ENCODE measurements around the gene UTP4. TPM values are rescaled to one million over a fixed set of nuclear protein-coding genes. Genes with fewer than 3 reads are reported as not detected.

Gene UTP4
- total and polyA plus RNA-seq, 4 experiments from 2014 or later, result 36.9 to 96.5 (median 50.9) TPM

GRCh38 chr16:69115361-69115760 is 17.1 kb upstream of the UTP4 start:
- no peaks in the 10 kb centered on the region for H3K27me3 Mint-ChIP-seq
- Histone ChIP-seq H3K9me3 (ENCODE audit: control insufficient read depth in 1 of 2, low read length in 2 of 2) (no peaks in the 10 kb centered on the region), H3K27me3 (ENCODE audit: insufficient read depth, low read length) (no peaks in the 10 kb centered on the region), H3K4me3 (ENCODE audit: low read length in 2 of 2) (no peak overlapping the region), H3K27ac (ENCODE audit: low read depth, low read length) (no peak overlapping the region), H3K36me3 (ENCODE audit: insufficient read depth, low read length) (peaks cover 49% of the 10 kb centered on the region), H3K4me1 (ENCODE audit: insufficient read depth, low read length) (peaks cover 3% of the 10 kb centered on the region)
- H3K4me3 Mint-ChIP-seq, result no peak overlapping the region
- ChIA-PET POLR2A (ENCODE audit: partially characterized antibody) (no interaction called here), CTCF (ENCODE audit: partially characterized antibody) (interaction anchor here (6.8 kb wide), 1 partner anchor 8 kb away, joined by 54 read pairs; no protein-coding TSS in a partner anchor)
- peaks cover 42 to 59% of the 10 kb centered on the region in 2 donors for H3K36me3 Mint-ChIP-seq
- H3K27ac Mint-ChIP-seq, result peak overlapping the region in 1 of 7 donors; percentile 75
- intact Hi-C loops (cut with micrococcal nuclease), result no loop called here
- no peaks in the 10 kb centered on the region for H3K9me3 Mint-ChIP-seq
- peaks cover 0 to 10% (median 3%) of the 10 kb centered on the region in 4 donors for H3K4me1 Mint-ChIP-seq
- no peak for DNase-seq

DNA sequence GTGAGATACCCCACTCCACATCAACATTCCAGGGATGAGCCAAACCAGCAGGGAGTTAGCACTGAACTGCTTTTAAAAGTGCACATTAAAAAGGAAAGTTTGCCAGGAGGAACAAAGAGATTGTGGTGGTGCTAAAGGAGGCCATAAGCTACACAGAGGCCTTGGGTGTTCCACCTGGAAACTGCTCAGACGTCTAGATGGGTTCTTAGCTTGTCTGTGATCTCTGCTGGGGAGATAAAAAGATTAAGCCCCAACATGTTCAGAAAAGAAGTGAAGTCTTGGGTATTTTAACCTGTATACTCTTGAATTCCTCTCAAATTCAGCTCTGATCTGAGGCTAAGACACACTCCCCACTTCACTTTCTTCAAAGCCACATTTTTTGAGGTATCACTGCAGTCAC is 16.6 kb upstream of the UTP4 start:
- ChIA-PET CTCF (ENCODE audit: partially characterized antibody) (interaction anchor here (6.8 kb wide), 1 partner anchor 7 kb away, joined by 54 read pairs; no protein-coding TSS in a partner anchor), POLR2A (ENCODE audit: partially characterized antibody) (no interaction called here)
- H3K4me1 Mint-ChIP-seq, result peaks cover 0 to 12% (median 3%) of the 10 kb centered on the region in 4 donors
- H3K36me3 Mint-ChIP-seq, result peaks cover 40 to 58% of the 10 kb centered on the region in 2 donors
- peaks cover 3% of the 10 kb centered on the region for H3K4me1 ChIP-seq (ENCODE audit: insufficient read depth, low read length)
- no peak overlapping the region for H3K4me3 ChIP-seq (ENCODE audit: low read length in 2 of 2)
- no peaks in the 10 kb centered on the region for H3K27me3 Mint-ChIP-seq
- DNase-seq, result no peak
- H3K9me3 Mint-ChIP-seq, result no peaks in the 10 kb centered on the region
- no peaks in the 10 kb centered on the region for H3K27me3 ChIP-seq (ENCODE audit: insufficient read depth, low read length)
- no peak overlapping the region for H3K4me3 Mint-ChIP-seq
- intact Hi-C loops (cut with micrococcal nuclease), result no loop called here
- no peaks in the 10 kb centered on the region for H3K9me3 ChIP-seq (ENCODE audit: control insufficient read depth in 1 of 2, low read length in 2 of 2)
- no peak overlapping the region for H3K27ac ChIP-seq (ENCODE audit: low read depth, low read length)
- H3K36me3 ChIP-seq (ENCODE audit: insufficient read depth, low read length), result peaks cover 54% of the 10 kb centered on the region
- H3K27ac Mint-ChIP-seq, result peak overlapping the region in 1 of 7 donors; percentile 75

- no peaks in the 10 kb centered on the region for H3K9me3 Mint-ChIP-seq
- peaks cover 58% of the 10 kb centered on the region for H3K36me3 ChIP-seq (ENCODE audit: insufficient read depth, low read length)
- ChIA-PET CTCF (ENCODE audit: partially characterized antibody) (interaction anchor here (0.9 to 6.8 kb wide), 2 partner anchors 7 to 17 kb away, joined by 3 to 54 read pairs; partner anchors contain the start of genes CHTF8 and UTP4), POLR2A (ENCODE audit: partially characterized antibody) (no interaction called here)
- intact Hi-C loops (cut with micrococcal nuclease), result no loop called here
- peaks cover 3% of the 10 kb centered on the region for H3K4me1 ChIP-seq (ENCODE audit: insufficient read depth, low read length)
- no peaks in the 10 kb centered on the region for H3K27me3 Mint-ChIP-seq
- H3K4me1 Mint-ChIP-seq, result peaks cover 0 to 16% (median 3%) of the 10 kb centered on the region in 4 donors
- no peak overlapping the region for H3K27ac ChIP-seq (ENCODE audit: low read depth, low read length)
- no peak overlapping the region for H3K4me3 Mint-ChIP-seq
- H3K36me3 Mint-ChIP-seq, result peaks cover 43 to 61% of the 10 kb centered on the region in 2 donors
- no peak for DNase-seq
- no peak overlapping the region for H3K27ac Mint-ChIP-seq
- no peaks in the 10 kb centered on the region for H3K9me3 ChIP-seq (ENCODE audit: control insufficient read depth in 1 of 2, low read length in 2 of 2)
- H3K4me3 ChIP-seq (ENCODE audit: low read length in 2 of 2), result no peak overlapping the region
- H3K27me3 ChIP-seq (ENCODE audit: insufficient read depth, low read length), result no peaks in the 10 kb centered on the region
These were observed 16.1 kb upstream of the UTP4 start for GRCh38 chr16:69116256-69116875.

DNA sequence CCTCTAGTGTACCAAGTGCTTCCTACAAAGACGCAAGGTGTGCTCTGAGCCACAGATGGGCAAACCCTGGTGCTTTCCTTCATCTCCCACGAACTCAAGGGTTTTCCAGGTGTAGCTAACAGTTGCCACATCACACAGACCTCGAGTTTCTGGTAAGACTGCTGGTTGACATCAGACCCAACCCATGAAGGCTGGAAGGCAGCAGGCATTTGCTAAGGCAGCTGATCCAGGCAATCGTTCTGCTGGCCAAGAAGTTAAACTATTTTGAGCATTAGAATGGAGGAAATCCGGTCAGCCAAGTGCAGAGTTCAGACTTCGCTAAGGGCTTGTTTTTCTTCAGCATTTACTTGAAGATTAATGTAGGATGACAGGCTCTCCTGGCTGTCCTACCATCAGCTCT is 15.5 kb upstream of the UTP4 start:
- Histone ChIP-seq H3K27ac (ENCODE audit: low read depth, low read length) (no peak overlapping the region), H3K36me3 (ENCODE audit: insufficient read depth, low read length) (peaks cover 58% of the 10 kb centered on the region), H3K4me1 (ENCODE audit: insufficient read depth, low read length) (peaks cover 3% of the 10 kb centered on the region), H3K27me3 (ENCODE audit: insufficient read depth, low read length) (no peaks in the 10 kb centered on the region), H3K9me3 (ENCODE audit: control insufficient read depth in 1 of 2, low read length in 2 of 2) (no peaks in the 10 kb centered on the region), H3K4me3 (ENCODE audit: low read length in 2 of 2) (no peak overlapping the region)
- intact Hi-C loops (cut with micrococcal nuclease), result no loop called here
- H3K4me1 Mint-ChIP-seq, result peaks cover 0 to 16% (median 3%) of the 10 kb centered on the region in 4 donors
- peaks cover 41 to 60% of the 10 kb centered on the region in 2 donors for H3K36me3 Mint-ChIP-seq
- H3K9me3 Mint-ChIP-seq, result no peaks in the 10 kb centered on the region
- no peak for DNase-seq
- ChIA-PET CTCF (ENCODE audit: partially characterized antibody) (interaction anchor here (0.9 to 1.2 kb wide), 2 partner anchors 9 to 16 kb away, joined by 3 read pairs; partner anchors contain the start of genes CHTF8 and UTP4), POLR2A (ENCODE audit: partially characterized antibody) (no interaction called here)
- H3K27me3 Mint-ChIP-seq, result no peaks in the 10 kb centered on the region
- H3K27ac Mint-ChIP-seq, result peak overlapping the region in 1 of 7 donors; percentile 8
- H3K4me3 Mint-ChIP-seq, result no peak overlapping the region

GRCh38 chr16:69118468-69118867 is 14.0 kb upstream of the UTP4 start:
- Histone ChIP-seq H3K4me3 (ENCODE audit: low read length in 2 of 2) (no peak overlapping the region), H3K36me3 (ENCODE audit: insufficient read depth, low read length) (peaks cover 58% of the 10 kb centered on the region), H3K4me1 (ENCODE audit: insufficient read depth, low read length) (no peaks in the 10 kb centered on the region), H3K27me3 (ENCODE audit: insufficient read depth, low read length) (no peaks in the 10 kb centered on the region), H3K9me3 (ENCODE audit: control insufficient read depth in 1 of 2, low read length in 2 of 2) (no peaks in the 10 kb centered on the region), H3K27ac (ENCODE audit: low read depth, low read length) (no peak overlapping the region)
- ChIA-PET POLR2A (ENCODE audit: partially characterized antibody) (interaction anchor here (1.5 kb wide), 1 partner anchor 14 kb away, joined by 3 read pairs; the partner anchor contains the start of gene UTP4), CTCF (ENCODE audit: partially characterized antibody) (interaction anchor here (1.2 kb wide), 1 partner anchor 598 kb away, joined by 3 read pairs; no protein-coding TSS in a partner anchor)
- Mint-ChIP-seq H3K36me3 (peaks cover 41 to 56% of the 10 kb centered on the region in 2 donors), H3K9me3 (no peaks in the 10 kb centered on the region), H3K4me1 (peaks cover 0 to 11% (median 3%) of the 10 kb centered on the region in 4 donors), H3K27me3 (no peaks in the 10 kb centered on the region), H3K27ac (peak overlapping the region in 1 of 7 donors; percentile 46), H3K4me3 (no peak overlapping the region)
- DNase-seq, result no peak
- intact Hi-C loops (cut with micrococcal nuclease), result no loop called here

DNA sequence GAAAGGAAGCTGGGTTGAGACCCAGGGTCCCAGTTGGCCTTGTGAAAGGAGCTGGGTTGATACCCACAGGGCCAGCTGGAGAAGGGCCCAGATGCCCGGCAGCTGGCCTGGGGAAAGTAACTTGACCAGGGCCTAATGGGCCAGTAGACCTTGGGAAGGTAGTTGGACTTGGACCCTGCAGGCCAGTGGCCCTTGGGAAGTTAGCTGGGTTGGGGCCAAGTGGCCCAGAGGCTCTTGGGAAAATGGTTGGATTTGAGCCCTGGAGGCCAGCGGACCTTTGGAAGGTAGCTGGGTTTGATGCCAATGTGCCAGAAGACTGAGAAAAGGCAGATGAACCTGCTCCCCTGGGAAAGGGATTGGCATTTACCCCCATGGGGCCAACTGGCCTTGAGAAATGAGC is 13.5 kb upstream of the UTP4 start:
- Mint-ChIP-seq H3K4me3 (no peak overlapping the region), H3K9me3 (no peaks in the 10 kb centered on the region), H3K27me3 (no peaks in the 10 kb centered on the region), H3K4me1 (peaks cover 2 to 13% (median 4%) of the 10 kb centered on the region in 4 donors), H3K36me3 (peaks cover 36 to 53% of the 10 kb centered on the region in 2 donors), H3K27ac (no peak overlapping the region)
- Histone ChIP-seq H3K27ac (ENCODE audit: low read depth, low read length) (no peak overlapping the region), H3K9me3 (ENCODE audit: control insufficient read depth in 1 of 2, low read length in 2 of 2) (no peaks in the 10 kb centered on the region), H3K27me3 (ENCODE audit: insufficient read depth, low read length) (no peaks in the 10 kb centered on the region), H3K4me1 (ENCODE audit: insufficient read depth, low read length) (no peaks in the 10 kb centered on the region), H3K36me3 (ENCODE audit: insufficient read depth, low read length) (peaks cover 56% of the 10 kb centered on the region), H3K4me3 (ENCODE audit: low read length in 2 of 2) (no peak overlapping the region)
- DNase-seq, result no peak
- ChIA-PET CTCF (ENCODE audit: partially characterized antibody) (interaction anchor here (1.2 kb wide), 1 partner anchor 598 kb away, joined by 3 read pairs; no protein-coding TSS in a partner anchor), POLR2A (ENCODE audit: partially characterized antibody) (interaction anchor here (1.1 kb wide), 1 partner anchor 14 kb away, joined by 3 read pairs; the partner anchor contains the start of gene UTP4)
- intact Hi-C loops (cut with micrococcal nuclease), result no loop called here

DNA sequence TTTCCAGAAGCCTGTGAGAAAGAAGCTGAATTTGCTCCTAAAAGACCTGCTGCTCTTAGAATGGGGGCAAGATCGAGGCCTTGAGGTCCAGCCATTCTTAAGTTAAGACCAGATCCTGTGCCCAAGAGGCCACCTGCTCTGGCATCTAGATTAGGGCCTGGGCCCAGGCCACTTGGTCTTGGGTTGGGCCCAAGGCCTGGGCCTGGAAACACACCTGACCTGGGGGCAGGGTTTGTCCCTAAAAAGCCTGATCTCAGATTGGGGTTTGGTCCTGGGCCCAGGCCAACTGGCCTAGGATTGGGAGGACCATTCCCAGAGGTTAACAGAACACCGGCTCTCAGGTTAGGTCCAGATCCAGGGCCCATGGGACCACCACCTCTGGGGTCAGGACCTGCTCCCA is 12.9 kb upstream of the UTP4 start:
- no peak overlapping the region for H3K4me3 ChIP-seq (ENCODE audit: low read length in 2 of 2)
- no peaks in the 10 kb centered on the region for H3K9me3 ChIP-seq (ENCODE audit: control insufficient read depth in 1 of 2, low read length in 2 of 2)
- DNase-seq, result no peak
- no peak overlapping the region for H3K27ac ChIP-seq (ENCODE audit: low read depth, low read length)
- H3K36me3 ChIP-seq (ENCODE audit: insufficient read depth, low read length), result peaks cover 51% of the 10 kb centered on the region
- Mint-ChIP-seq H3K36me3 (peaks cover 34 to 52% of the 10 kb centered on the region in 2 donors), H3K27me3 (no peaks in the 10 kb centered on the region), H3K27ac (no peak overlapping the region), H3K4me3 (no peak overlapping the region), H3K9me3 (no peaks in the 10 kb centered on the region), H3K4me1 (peaks cover 5 to 15% (median 6%) of the 10 kb centered on the region in 4 donors)
- intact Hi-C loops (cut with micrococcal nuclease), result no loop called here
- ChIA-PET POLR2A (ENCODE audit: partially characterized antibody) (interaction anchor here (1.1 kb wide), 1 partner anchor 13 kb away, joined by 3 read pairs; the partner anchor contains the start of gene UTP4), CTCF (ENCODE audit: partially characterized antibody) (no interaction called here)
- no peaks in the 10 kb centered on the region for H3K27me3 ChIP-seq (ENCODE audit: insufficient read depth, low read length)
- H3K4me1 ChIP-seq (ENCODE audit: insufficient read depth, low read length), result no peaks in the 10 kb centered on the region
